GM23248 (cell line): ENCODE results near the gene PLGLB1.
"Not testable (repeated sequence)": the region's sequence is repeated elsewhere in the genome, so short reads cannot be mapped to it uniquely, and the experiment has no call there.

Experiments
- EZH2 ChIP-seq: fragments of 200-600 bp; sonication (generic); IDR thresholded peaks from 2 replicates; pipeline ENCODE4 v1.6.1; 2018; ENCODE audit warnings: antibody characterized with exemption, mild to moderate bottlenecking; ENCODE audit not compliant: insufficient read depth, poor library complexity, severe bottlenecking
- EZH2phosphoT487 ChIP-seq: fragments of 200-600 bp; sonication (generic); IDR thresholded peaks from 2 replicates; pipeline ENCODE4 v1.6.1; 2018; ENCODE audit warnings: antibody characterized with exemption, moderate library complexity, mild to moderate bottlenecking, low read depth; ENCODE audit not compliant: insufficient read depth

DNA sequence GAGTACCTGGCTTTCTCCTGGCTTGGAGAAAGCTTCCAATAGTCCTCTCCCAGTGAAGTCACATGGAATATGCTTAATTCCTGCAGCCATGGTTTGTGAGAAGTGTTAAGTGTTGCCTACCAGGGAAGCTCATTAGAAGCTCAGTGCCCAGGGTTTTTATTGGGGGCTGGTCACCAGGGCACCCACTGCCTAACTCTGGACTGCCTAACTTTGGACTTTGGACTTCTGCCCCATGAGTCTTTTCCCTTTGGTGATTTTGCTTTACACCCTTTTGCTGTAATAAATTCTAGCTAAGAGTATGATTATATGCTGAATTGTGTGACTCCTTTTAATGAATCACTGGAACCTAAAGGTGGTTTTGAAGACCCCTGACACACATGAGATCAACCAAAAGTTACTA is 35.2 kb upstream of the PLGLB1 start:
- TF ChIP-seq EZH2, EZH2phosphoT487: not testable (repeated sequence)
